SK-N-SH treated with all-trans-retinoic acid at 6 μM for 48 hours (cell line): ENCODE results near the gene TEKTIP1.

Experiments used
- ATAC-seq: fragments of 200-7000 bp; cut with Tn5 transposase; 3 replicates; pipeline ENCODE4 v1.9.1; 2020; ENCODE audit warnings: mild to moderate bottlenecking, moderate library complexity
- ARNTL ChIP-seq: fragments of 450-650 bp; formaldehyde crosslinking; IDR thresholded peaks from 2 replicates; pipeline ENCODE4 v1.5.0; 2020; ENCODE audit warnings: low read depth, mild to moderate bottlenecking, moderate library complexity, borderline replicate concordance
- BACH2 ChIP-seq: fragments of 250-450 bp; sonication (Bioruptor Pico); IDR thresholded peaks from 2 replicates; pipeline ENCODE4 v1.9.0; 2021; ENCODE audit warnings: mild to moderate bottlenecking, borderline replicate concordance
- CREB5 ChIP-seq: fragments of 250-450 bp; sonication (Bioruptor Pico); IDR thresholded peaks from 2 replicates; pipeline ENCODE4 v1.5.1; 2020; ENCODE audit warnings: low read depth, mild to moderate bottlenecking, moderate library complexity
- CSDC2 ChIP-seq: fragments of 250-450 bp; sonication (Bioruptor Pico); IDR thresholded peaks from 2 replicates; pipeline ENCODE4 v1.5.0; 2020; ENCODE audit warnings: mild to moderate bottlenecking, moderate library complexity
- CSRNP3 ChIP-seq: fragments of 250-450 bp; sonication (Bioruptor Pico); IDR thresholded peaks from 2 replicates; pipeline ENCODE4 v1.5.1; 2021; ENCODE audit warnings: mild to moderate bottlenecking, moderate library complexity
- ESRRG ChIP-seq: fragments of 250-450 bp; sonication (Bioruptor Pico); IDR thresholded peaks from 2 replicates; pipeline ENCODE4 v1.6.1; 2021; ENCODE audit warnings: mild to moderate bottlenecking
- ISL1 ChIP-seq: fragments of 250-450 bp; sonication (Bioruptor Pico); IDR thresholded peaks from 2 replicates; pipeline ENCODE4 v2.1.2; 2022; ENCODE audit warnings: mild to moderate bottlenecking, moderate library complexity
- OSR1 ChIP-seq: fragments of 250-450 bp; sonication (Bioruptor Pico); IDR thresholded peaks from 2 replicates; pipeline ENCODE4 v1.8.0; 2022; ENCODE audit warnings: moderate library complexity, mild to moderate bottlenecking, inconsistent platforms
- PATZ1 ChIP-seq: fragments of 250-450 bp; sonication (Bioruptor Pico); IDR thresholded peaks from 2 replicates; pipeline ENCODE4 v1.8.0; 2020; ENCODE audit warnings: mild to moderate bottlenecking, moderate library complexity, borderline replicate concordance
- POU6F1 ChIP-seq: fragments of 250-450 bp; sonication (Bioruptor Pico); IDR thresholded peaks from 2 replicates; pipeline ENCODE4 v1.8.0; 2021; ENCODE audit warnings: low read depth, mild to moderate bottlenecking, moderate library complexity, borderline replicate concordance
- PPARA ChIP-seq: fragments of 250-450 bp; sonication (Bioruptor Pico); IDR thresholded peaks from 2 replicates; pipeline ENCODE4 v1.5.0; 2020; ENCODE audit warnings: mild to moderate bottlenecking, borderline replicate concordance
- SNAI2 ChIP-seq: fragments of 250-450 bp; sonication (Bioruptor Pico); IDR thresholded peaks from 2 replicates; pipeline ENCODE4 v1.5.0; 2020; ENCODE audit warnings: mild to moderate bottlenecking, moderate library complexity
- TCF4 ChIP-seq: fragments of 250-450 bp; sonication (Bioruptor Pico); IDR thresholded peaks from 2 replicates; pipeline ENCODE4 v1.8.0; 2021; ENCODE audit warnings: mild to moderate bottlenecking, moderate library complexity, borderline replicate concordance
- TOX ChIP-seq: fragments of 250-450 bp; sonication (Bioruptor Pico); IDR thresholded peaks from 2 replicates; pipeline ENCODE4 v1.8.0; 2021; ENCODE audit warnings: mild to moderate bottlenecking, moderate library complexity, borderline replicate concordance
- TSHZ2 ChIP-seq: fragments of 250-450 bp; sonication (Bioruptor Pico); IDR thresholded peaks from 2 replicates; pipeline ENCODE4 v1.5.0; 2020; ENCODE audit warnings: mild to moderate bottlenecking, moderate library complexity
- ZFP30 ChIP-seq: fragments of 450-650 bp; formaldehyde crosslinking; IDR thresholded peaks from 2 replicates; pipeline ENCODE4 v1.5.0; 2022; ENCODE audit warnings: mild to moderate bottlenecking, moderate library complexity
- ZNF565 ChIP-seq: fragments of 450-650 bp; formaldehyde crosslinking; conservative IDR thresholded peaks from 2 replicates; pipeline ENCODE4 v1.5.0; 2020; ENCODE audit warnings: low read depth, mild to moderate bottlenecking, moderate library complexity
- ZNF70 ChIP-seq: fragments of 450-650 bp; formaldehyde crosslinking; IDR thresholded peaks from 2 replicates; pipeline ENCODE4 v1.5.0; 2020; ENCODE audit warnings: mild to moderate bottlenecking, moderate library complexity
- ZNF8 ChIP-seq: fragments of 450-650 bp; formaldehyde crosslinking; IDR thresholded peaks from 2 replicates; pipeline ENCODE4 v1.5.0; 2020; ENCODE audit warnings: mild to moderate bottlenecking, moderate library complexity

TEKTIP1 gene

GRCh38 chr19:3555653-3556422 is 16.9 kb downstream of the TEKTIP1 start:
- ATAC-seq: no peak
- TF ChIP-seq ZNF70 (CRISPR knock-in tag) (no peak), CSDC2 (no peak), CSRNP3 (no peak), SNAI2 (CRISPR knock-in tag) (no peak)

GRCh38 chr19:3556423-3556977 is 17.5 kb downstream of the TEKTIP1 start:
- ATAC-seq: no peak
- no peak for TF ChIP-seq BACH2
- no peak for TF ChIP-seq PPARA (CRISPR knock-in tag)
- no peak for TF ChIP-seq PATZ1 (CRISPR knock-in tag)
- no peak for TF ChIP-seq ZNF8 (CRISPR knock-in tag)
- TF ChIP-seq OSR1 (CRISPR knock-in tag): no peak
- no peak for TF ChIP-seq POU6F1 (CRISPR knock-in tag)
- no peak for TF ChIP-seq ISL1 (CRISPR knock-in tag)
- TF ChIP-seq TSHZ2 (CRISPR knock-in tag): no peak
- TF ChIP-seq ARNTL (CRISPR knock-in tag): no peak
- TF ChIP-seq ZFP30 (CRISPR knock-in tag): no peak
- no peak for TF ChIP-seq ZNF565 (CRISPR knock-in tag)
- TF ChIP-seq TCF4 (CRISPR knock-in tag): no peak
- TF ChIP-seq SNAI2 (CRISPR knock-in tag): no peak
- TF ChIP-seq TOX (CRISPR knock-in tag): no peak

- peak; percentile 4; the same call in 2 of the 3 replicates for ATAC-seq
- TF ChIP-seq ESRRG (CRISPR knock-in tag): no peak
- no peak for TF ChIP-seq ZNF8 (CRISPR knock-in tag)
- no peak for TF ChIP-seq CSRNP3
- no peak for TF ChIP-seq CREB5 (CRISPR knock-in tag)
Measured at GRCh38 chr19:3556978-3557460, 18.0 kb downstream of the TEKTIP1 start.
